ENCODE measurements around the gene VGF. TPM values are rescaled to one million over a fixed set of nuclear protein-coding genes. Genes with fewer than 3 reads are reported as not detected.

The VGF gene
- total RNA-seq, 2 donors from 2014 or later = 0.19 TPM; not detected in 1

- H3K9me3 Mint-ChIP-seq = no peaks in the 10 kb centered on the region
- peaks cover 82% of the 10 kb centered on the region for H3K4me1 Mint-ChIP-seq (ENCODE audit: low read depth)
- no peak for ATAC-seq (replicated peaks in 1 of 2)
These were observed 2.5 kb upstream of the VGF start for GRCh38 chr7:101167645-101168411.

GRCh38 chr7:101166909-101167644, 1.7 kb upstream of the VGF start:
- DNase-seq (no peak), ATAC-seq (replicated peaks in 1 of 2) (no peak)
- no peak overlapping the region for H3K27ac Mint-ChIP-seq

More at GRCh38 chr7:101167645-101168411, 2.5 kb upstream of the VGF start:
- Mint-ChIP-seq H3K27ac (no peak overlapping the region), H3K27me3 (ENCODE audit: low read depth) (peaks cover 81% of the 10 kb centered on the region), H3K4me3 (peak overlapping the region; percentile 6 to 80), H3K36me3 (ENCODE audit: insufficient read depth in 2 of 2) (peaks cover 2% of the 10 kb centered on the region in 2 donors)
- DNase-seq = no peak

GRCh38 chr7:101166648-101166908, 1.2 kb upstream of the VGF start:
- no peak for DNase-seq
- Mint-ChIP-seq H3K27me3 (ENCODE audit: low read depth) (peaks cover 78% of the 10 kb centered on the region), H3K36me3 (ENCODE audit: insufficient read depth in 2 of 2) (peaks cover 2% of the 10 kb centered on the region in 2 donors), H3K4me3 (peak overlapping the region; percentile 39 to 99), H3K4me1 (ENCODE audit: low read depth) (peaks cover 80% of the 10 kb centered on the region), H3K27ac (no peak overlapping the region), H3K9me3 (no peaks in the 10 kb centered on the region)
- no peak for ATAC-seq (replicated peaks in 1 of 2)

More at GRCh38 chr7:101166909-101167644, 1.7 kb upstream of the VGF start:
- Mint-ChIP-seq H3K36me3 (ENCODE audit: insufficient read depth in 2 of 2) (peaks cover 2% of the 10 kb centered on the region in 2 donors), H3K4me3 (peak overlapping the region; percentile 39 to 99), H3K9me3 (no peaks in the 10 kb centered on the region), H3K4me1 (ENCODE audit: low read depth) (peaks cover 85% of the 10 kb centered on the region), H3K27me3 (ENCODE audit: low read depth) (peaks cover 82% of the 10 kb centered on the region)

- H3K4me3 Mint-ChIP-seq = peak overlapping the region; percentile 85 to 99
- no peaks in the 10 kb centered on the region for H3K9me3 Mint-ChIP-seq
- peaks cover 2% of the 10 kb centered on the region in 2 donors for H3K36me3 Mint-ChIP-seq (ENCODE audit: insufficient read depth in 2 of 2)
- peaks cover 73% of the 10 kb centered on the region for H3K27me3 Mint-ChIP-seq (ENCODE audit: low read depth)
- DNase-seq = no peak
- peaks cover 75% of the 10 kb centered on the region for H3K4me1 Mint-ChIP-seq (ENCODE audit: low read depth)
- no peak overlapping the region for H3K27ac Mint-ChIP-seq
- peak; percentile 1 to 2 for ATAC-seq (replicated peaks in 1 of 2)
These were observed 734 bp upstream of the VGF start for GRCh38 chr7:101165958-101166647.

GRCh38 chr7:101164071-101164840, 1.1 kb downstream of the VGF start:
- DNase-seq = no peak
- H3K9me3 Mint-ChIP-seq = no peaks in the 10 kb centered on the region
- H3K27ac Mint-ChIP-seq = no peak overlapping the region
- H3K4me3 Mint-ChIP-seq = peak overlapping the region; percentile 85 to 99
- ATAC-seq (replicated peaks in 1 of 2) = no peak
- peaks cover 57% of the 10 kb centered on the region for H3K4me1 Mint-ChIP-seq (ENCODE audit: low read depth)
- peaks cover 54% of the 10 kb centered on the region for H3K27me3 Mint-ChIP-seq (ENCODE audit: low read depth)
- peaks cover 2% of the 10 kb centered on the region in 2 donors for H3K36me3 Mint-ChIP-seq (ENCODE audit: insufficient read depth in 2 of 2)

- Mint-ChIP-seq H3K9me3 (no peaks in the 10 kb centered on the region), H3K27me3 (ENCODE audit: low read depth) (peaks cover 47% of the 10 kb centered on the region), H3K4me1 (ENCODE audit: low read depth) (peaks cover 49% of the 10 kb centered on the region), H3K36me3 (ENCODE audit: insufficient read depth in 2 of 2) (peaks cover 2% of the 10 kb centered on the region in 2 donors), H3K27ac (peak overlapping the region; percentile 48), H3K4me3 (peak overlapping the region; percentile 76 to 99)
- no peak for ATAC-seq (replicated peaks in 1 of 2)
- DNase-seq = no peak
These were observed 1.9 kb downstream of the VGF start for GRCh38 chr7:101163279-101164070.

GRCh38 chr7:101162551-101163278, 2.7 kb downstream of the VGF start:
- Mint-ChIP-seq H3K36me3 (ENCODE audit: insufficient read depth in 2 of 2) (peaks cover 2% of the 10 kb centered on the region in 2 donors), H3K4me1 (ENCODE audit: low read depth) (peaks cover 46% of the 10 kb centered on the region), H3K4me3 (peak overlapping the region; percentile 78 to 87), H3K27me3 (ENCODE audit: low read depth) (peaks cover 39% of the 10 kb centered on the region), H3K9me3 (no peaks in the 10 kb centered on the region), H3K27ac (peak overlapping the region; percentile 73)
- DNase-seq = no peak
- ATAC-seq (replicated peaks in 1 of 2) = no peak

- Mint-ChIP-seq H3K9me3 (no peaks in the 10 kb centered on the region), H3K27me3 (ENCODE audit: low read depth) (peaks cover 31% of the 10 kb centered on the region), H3K4me3 (peak overlapping the region; percentile 78 to 87), H3K4me1 (ENCODE audit: low read depth) (peaks cover 37% of the 10 kb centered on the region), H3K36me3 (ENCODE audit: insufficient read depth in 2 of 2) (peaks cover 2% of the 10 kb centered on the region in 2 donors), H3K27ac (peak overlapping the region; percentile 73)
- no peak for ATAC-seq (replicated peaks in 1 of 2)
- no peak for DNase-seq
These were observed 3.5 kb downstream of the VGF start for GRCh38 chr7:101161692-101162471.

- Mint-ChIP-seq H3K9me3 (no peaks in the 10 kb centered on the region), H3K4me3 (no peak overlapping the region), H3K4me1 (ENCODE audit: low read depth) (peaks cover 28% of the 10 kb centered on the region), H3K36me3 (ENCODE audit: insufficient read depth in 2 of 2) (peaks cover 2% of the 10 kb centered on the region in 2 donors), H3K27ac (no peak overlapping the region), H3K27me3 (ENCODE audit: low read depth) (peaks cover 21% of the 10 kb centered on the region)
- DNase-seq (no peak), ATAC-seq (replicated peaks in 1 of 2) (no peak)
These were observed 4.5 kb downstream of the VGF start for GRCh38 chr7:101160910-101161309.

- ATAC-seq (replicated peaks in 1 of 2) = no peak
- Mint-ChIP-seq H3K4me1 (ENCODE audit: low read depth) (peaks cover 27% of the 10 kb centered on the region), H3K36me3 (ENCODE audit: insufficient read depth in 2 of 2) (no peaks in the 10 kb centered on the region), H3K27ac (no peak overlapping the region), H3K9me3 (no peaks in the 10 kb centered on the region), H3K4me3 (no peak overlapping the region), H3K27me3 (ENCODE audit: low read depth) (peaks cover 12% of the 10 kb centered on the region)
- no peak for DNase-seq
These were observed 5.4 kb downstream of the VGF start for GRCh38 chr7:101159696-101160674.
